H1 (cell line): ENCODE data around the gene PCP4L1. TPM values are rescaled to one million over a fixed set of nuclear protein-coding genes. Genes with fewer than 3 reads are reported as not detected.

Experiments used
- CTCF ChIA-PET: fragments of 300-600 bp; sonication (Branson Sonifier 250); formaldehyde crosslinking; loops from one replicate; lab custom pipeline; 2021; ENCODE audit not compliant: partially characterized antibody; lab: Charles Lee
- POLR2A ChIA-PET: fragments of 300-600 bp; sonication (Branson Sonifier 250); formaldehyde crosslinking; loops from one replicate; lab custom pipeline; 2021; ENCODE audit warnings: inconsistent platforms; ENCODE audit not compliant: partially characterized antibody; lab: Charles Lee
- DNase-seq, 2 experiments: peaks; one replicate each; pipeline versions ENCODE4 v3.0.0 to v3.0.0-alpha.2; 2010 to 2022; ENCODE audit warnings: low spot score in 2 of 2, low read depth in 1 of 2, mixed read lengths in 1 of 2
- FAIRE-seq: peaks from 2 replicates; lab custom pipeline; 2011; peaks lifted over from hg19 to GRCh38; lab: Jason Lieb, UNC
- H2AFZ ChIP-seq: 2 replicates; pipeline ENCODE4 v1.8.1; 2012; ENCODE audit warnings: low read length, inconsistent platforms
- H2AK5ac ChIP-seq: 2 replicates; pipeline ENCODE4 v1.6.1; 2013; ENCODE audit warnings: low read depth, low read length
- H2BK120ac ChIP-seq: replicated peaks from 2 replicates; pipeline ENCODE3; 2013; ENCODE audit warnings: low read depth, low read length, inconsistent platforms
- H2BK12ac ChIP-seq: 2 replicates; pipeline ENCODE4 v1.6.1; 2013; ENCODE audit warnings: low read depth, low read length
- H2BK15ac ChIP-seq: 2 replicates; pipeline ENCODE4 v1.6.1; 2013; ENCODE audit warnings: low read length
- H2BK20ac ChIP-seq: 2 replicates; pipeline ENCODE4 v1.6.1; 2013; ENCODE audit warnings: low read length
- H2BK5ac ChIP-seq: 2 replicates; pipeline ENCODE4 v1.6.1; 2013; ENCODE audit warnings: low read depth, low read length
- H3K14ac ChIP-seq: 2 replicates; pipeline ENCODE4 v1.6.1; 2013; ENCODE audit warnings: inconsistent platforms; ENCODE audit not compliant: insufficient read length
- H3K18ac ChIP-seq: 2 replicates; pipeline ENCODE4 v1.6.1; 2013; ENCODE audit warnings: low read length; ENCODE audit errors: extremely low read depth
- H3K23ac ChIP-seq: 2 replicates; pipeline ENCODE4 v1.6.1; 2013; ENCODE audit warnings: inconsistent platforms; ENCODE audit not compliant: insufficient read length
- H3K23me2 ChIP-seq: 2 replicates; pipeline ENCODE4 v1.6.1; 2013; ENCODE audit warnings: low read depth, low read length
- H3K27ac ChIP-seq: 2 replicates; pipeline ENCODE4 v1.6.1; 2011; ENCODE audit warnings: low read depth, low read length, inconsistent platforms
- H3K27me3 ChIP-seq, 4 experiments: replicated peaks in 1 of 4; 1 replicate in 1 of 4; 2 replicates in 3 of 4; pipeline versions ENCODE4 v1.6.1 to v1.8.1; 2011 to 2013; ENCODE audit warnings: low read length in 3 of 4, mild to moderate bottlenecking in 3 of 4, inconsistent platforms in 2 of 4, mixed read lengths in 2 of 4, moderate library complexity in 1 of 4; ENCODE audit not compliant: control insufficient read depth in 3 of 4, insufficient read depth in 3 of 4; ENCODE audit errors: extremely low read depth in 1 of 4
- H3K36me3 ChIP-seq, 4 experiments: 2 replicates each; pipeline versions ENCODE4 v1.6.1 to v1.8.1; 2011 to 2013; ENCODE audit warnings: mild to moderate bottlenecking in 4 of 4, low read length in 3 of 4, moderate library complexity in 2 of 4, control low read depth in 1 of 4, inconsistent platforms in 1 of 4; ENCODE audit not compliant: insufficient read depth in 4 of 4, control insufficient read depth in 2 of 4
- H3K4ac ChIP-seq: replicated peaks from 2 replicates; pipeline ENCODE3; 2013; ENCODE audit warnings: low read length, low read depth, mixed read lengths, inconsistent platforms; ENCODE audit not compliant: insufficient read length
- H3K4me1 ChIP-seq, 4 experiments: replicated peaks in 1 of 4; 1 replicate in 1 of 4; 2 replicates in 3 of 4; pipeline versions ENCODE4 v1.6.1 to v1.8.1; 2011 to 2013; ENCODE audit warnings: low read length in 3 of 4, inconsistent platforms in 2 of 4, mixed read lengths in 1 of 4; ENCODE audit not compliant: insufficient read depth in 4 of 4, control insufficient read depth in 3 of 4
- H3K4me2 ChIP-seq, 2 experiments: 2 replicates each; pipeline versions ENCODE4 v1.6.1 to v1.8.1; 2011 to 2013; ENCODE audit warnings: low read depth in 2 of 2, low read length in 2 of 2, control low read depth in 1 of 2, inconsistent platforms in 1 of 2, mild to moderate bottlenecking in 1 of 2; ENCODE audit not compliant: insufficient read depth in 1 of 2
- H3K4me3 ChIP-seq, 4 experiments: fragments of 200-600, 300-600 bp in 1 of 4; sonication (generic), shearing (Covaris generic), sonication (Bioruptor Twin) in 1 of 4; 2 replicates each; pipeline versions ENCODE4 v1.5.1 to v1.8.1; 2011 to 2016; ENCODE audit warnings: low read length in 4 of 4, low read depth in 3 of 4, control low read depth in 2 of 4, inconsistent platforms in 2 of 4, mild to moderate bottlenecking in 2 of 4, mixed read lengths in 1 of 4, moderate library complexity in 1 of 4; ENCODE audit not compliant: insufficient read depth in 2 of 4; ENCODE audit errors: extremely low read depth in 1 of 4
- H3K56ac ChIP-seq: replicated peaks from 2 replicates; pipeline ENCODE3; 2013; ENCODE audit warnings: low read depth, mild to moderate bottlenecking, mixed read lengths, low read length, inconsistent platforms; ENCODE audit not compliant: insufficient read length
- H3K79me1 ChIP-seq: 2 replicates; pipeline ENCODE4 v1.6.1; 2013; ENCODE audit warnings: low read depth, low read length, control low read depth
- H3K79me2 ChIP-seq, 2 experiments: 2 replicates each; pipeline versions ENCODE4 v1.6.1 to v1.8.1; 2012 to 2013; ENCODE audit warnings: low read length in 2 of 2, mild to moderate bottlenecking in 2 of 2, inconsistent platforms in 1 of 2; ENCODE audit not compliant: insufficient read depth in 2 of 2, control insufficient read depth in 1 of 2
- H3K9ac ChIP-seq, 4 experiments: replicated peaks in 1 of 4; 1 replicate in 1 of 4; 2 replicates in 3 of 4; pipeline versions ENCODE4 v1.6.1 to v1.8.1; 2011 to 2013; ENCODE audit warnings: low read depth in 3 of 4, low read length in 3 of 4, control low read depth in 2 of 4, mild to moderate bottlenecking in 2 of 4, moderate library complexity in 2 of 4, inconsistent platforms in 1 of 4; ENCODE audit errors: extremely low read depth in 1 of 4
- H3K9me3 ChIP-seq, 2 experiments: 2 replicates each; pipeline versions ENCODE4 v1.6.1 to v1.8.1; 2012 to 2013; ENCODE audit warnings: mild to moderate bottlenecking in 2 of 2, moderate library complexity in 2 of 2, control low read depth in 1 of 2, inconsistent platforms in 1 of 2, low read depth in 1 of 2, low read length in 1 of 2, mixed read lengths in 1 of 2; ENCODE audit not compliant: insufficient read depth in 2 of 2
- H4K20me1 ChIP-seq, 2 experiments: replicated peaks in 1 of 2; 2 replicates each; pipeline versions ENCODE3 to v1.8.1; 2011 to 2013; ENCODE audit warnings: inconsistent platforms in 2 of 2, low read length in 2 of 2, mild to moderate bottlenecking in 1 of 2; ENCODE audit not compliant: insufficient read depth in 2 of 2, control insufficient read depth in 1 of 2
- H4K5ac ChIP-seq: 2 replicates; pipeline ENCODE4 v1.6.1; 2013; ENCODE audit warnings: low read length, low read depth, mixed read lengths, inconsistent platforms; ENCODE audit not compliant: insufficient read length
- H4K8ac ChIP-seq: 2 replicates; pipeline ENCODE4 v1.8.0; 2013; ENCODE audit warnings: mild to moderate bottlenecking, moderate library complexity, low read length, inconsistent platforms; ENCODE audit not compliant: insufficient read depth; ENCODE audit errors: extremely low read depth
- H4K91ac ChIP-seq: replicated peaks from 2 replicates; pipeline ENCODE3; 2013; ENCODE audit warnings: low read length, mixed read lengths, inconsistent platforms; ENCODE audit not compliant: insufficient read length
- ASH2L ChIP-seq: fragments of 200-600, 300-600 bp; sonication (generic); IDR thresholded peaks from one replicate; pipeline ENCODE4 v1.7.1; 2017; ENCODE audit warnings: low read length
- EGR1 ChIP-seq: IDR thresholded peaks from 2 replicates; pipeline ENCODE4 v1.6.1; 2011; ENCODE audit warnings: low read depth, low read length, borderline replicate concordance
- JUND ChIP-seq: IDR thresholded peaks from 2 replicates; pipeline ENCODE4 v1.6.1; 2011; ENCODE audit warnings: mild to moderate bottlenecking, improper control_type of control experiment, low read length
- KDM1A ChIP-seq: fragments of 200-600, 300-600 bp; sonication (generic); IDR thresholded peaks from 2 replicates; pipeline ENCODE4 v1.7.1; 2016; ENCODE audit warnings: mild to moderate bottlenecking, low read length, borderline replicate concordance
- KDM4A ChIP-seq: IDR thresholded peaks from one replicate; pipeline ENCODE4 v1.7.1; 2012; ENCODE audit warnings: low read depth, mild to moderate bottlenecking, moderate library complexity, low read length, inconsistent platforms; ENCODE audit not compliant: severe bottlenecking
- RAD21 ChIP-seq, 2 experiments: IDR thresholded peaks in 1 of 2; conservative IDR thresholded peaks in 1 of 2; 2 replicates each; pipeline ENCODE4 v1.6.1; 2011; ENCODE audit warnings: low read depth in 2 of 2, low read length in 2 of 2, improper control_type of control experiment in 1 of 2, inconsistent platforms in 1 of 2, mild to moderate bottlenecking in 1 of 2, moderate library complexity in 1 of 2
- RBBP5 ChIP-seq: IDR thresholded peaks from 2 replicates; pipeline ENCODE4 v1.7.1; 2012; ENCODE audit warnings: low read depth, mild to moderate bottlenecking, inconsistent platforms, low read length, moderate library complexity, borderline replicate concordance
- RFX5 ChIP-seq: IDR thresholded peaks from 2 replicates; pipeline ENCODE4 v1.6.1; 2011; ENCODE audit warnings: low read depth, low read length, improper control_type of control experiment, borderline replicate concordance
- SP1 ChIP-seq: IDR thresholded peaks from 2 replicates; pipeline ENCODE4 v1.6.1; 2011; ENCODE audit warnings: low read depth, low read length
- TEAD4 ChIP-seq: IDR thresholded peaks from 2 replicates; pipeline ENCODE4 v1.6.1; 2012; ENCODE audit warnings: low read depth, low read length, inconsistent platforms, mixed read lengths
- WGBS, 2 experiments: shearing (Covaris generic) in 1 of 2; methylation state at CpG; one replicate each; pipeline versions ENCODE4 v1.1.6 to v1.1.7; 2013 to 2015; ENCODE audit warnings: low lambda C conversion rate in 2 of 2, mixed read lengths in 2 of 2, inconsistent platforms in 1 of 2, low coverage in 1 of 2, missing lambda C conversion rate in 1 of 2; ENCODE audit not compliant: insufficient replicate concordance in 2 of 2, insufficient coverage in 1 of 2, insufficient read length in 1 of 2; ENCODE audit errors: extremely low coverage in 1 of 2, missing lambda C conversion rate in 1 of 2; 5-methylcytosine and 5-hydroxymethylcytosine counted together
- polyA plus RNA-seq, 7 experiments: library from polyadenylated mRNA; depleted of rRNA in 3 of 7; stranded (reverse) in 5 of 7; unstranded in 2 of 7; fragments of >200 nt in 5 of 7; fragments of 200-250 nt in 2 of 7; gene quantifications; 1 replicate in 5 of 7; 2 replicates in 1 of 7; 4 replicates in 1 of 7; pipeline versions ENCODE4 v1.2.1 to v1.2.3, GENCODE V29; 2011 to 2013; ENCODE audit warnings: missing spikeins in 2 of 7, mixed read lengths in 2 of 7
- total RNA-seq: library from RNA; stranded (reverse); fragmentation: NEBNext Ultra II Directional; extraction: Animal tissue kit (Norgen Biotek cat#: 25700); gene quantifications from 2 replicates; pipeline ENCODE4 v1.2.1, GENCODE V29; 2021
- TF ChIP-seq, protein P1 (sequence below): IDR thresholded peaks from 2 replicates; pipeline ENCODE4 v1.6.1; 2012; ENCODE audit warnings: inconsistent platforms
- TF ChIP-seq, protein P2 (sequence below): IDR thresholded peaks from 2 replicates; pipeline ENCODE4 v1.6.1; 2012; ENCODE audit warnings: low read length, inconsistent platforms

The PCP4L1 gene
- total and polyA plus RNA-seq, 2 of the 8 experiments (the other 6 are each of a cell fraction or from before 2014, with no cell fraction given): 0.41 to 1.0 TPM

DNA sequence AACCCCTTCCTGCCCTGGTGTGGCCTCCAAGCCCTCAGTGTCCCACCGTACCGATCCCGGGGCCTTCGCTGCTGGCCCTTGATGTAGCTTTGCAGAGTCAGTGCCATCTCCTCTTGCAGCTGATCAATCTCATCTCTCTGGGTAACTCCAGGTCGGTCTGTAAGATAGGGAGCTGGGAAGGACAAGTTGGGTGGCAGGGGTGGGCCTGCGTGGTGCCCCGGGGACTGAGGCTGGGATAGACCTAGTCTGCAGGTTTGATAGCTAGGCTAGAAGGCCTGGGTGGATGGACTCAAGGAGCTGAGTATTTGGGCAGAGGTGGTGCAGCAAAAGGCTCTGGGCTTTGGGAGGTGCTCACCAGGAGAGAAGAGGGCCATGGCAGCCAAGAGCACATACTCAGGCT is 27.8 kb upstream of the PCP4L1 start:
- WGBS, 2 experiments: 89% methylated on average over 7 of the region's 7 CpGs; no CpG with 5 or more reads in 1 of the 2 experiments
- no peak overlapping the region for H2BK12ac ChIP-seq
- no peak overlapping the region for H3K4me3 ChIP-seq
- FAIRE-seq (no peak), DNase-seq (no peak)
- no peak overlapping the region; the same call in 1 of the 2 replicates for H4K8ac ChIP-seq
- no peaks in the 10 kb centered on the region for H3K9me3 ChIP-seq
- H4K20me1 ChIP-seq: no peaks in the 10 kb centered on the region
- peaks cover 0 to 10% (median 8%) of the 10 kb centered on the region in 4 experiments; a peak in 5 of 8 replicates for H3K36me3 ChIP-seq
- ChIA-PET POLR2A (interaction anchor here (0.7 to 2.8 kb wide), 6 partner anchors 37 to 83 kb away, joined by 3 to 7 read pairs (median 3); partner anchors contain the start of gene SDHC), CTCF (interaction anchor here (0.6 to 23.7 kb wide), 25 partner anchors 8 to 1802 kb away, joined by 3 to 427 read pairs (median 9); partner anchors contain the start of genes ADAMTS4, CFAP126, FCER1G and NDUFS2)
- H3K18ac ChIP-seq: no peak overlapping the region
- H3K79me2 ChIP-seq: no peaks in the 10 kb centered on the region
- H3K4me2 ChIP-seq: no peak overlapping the region
- no peak overlapping the region for H2AK5ac ChIP-seq
- H3K23me2 ChIP-seq: peaks cover 6% of the 10 kb centered on the region; the same call in 1 of the 2 replicates
- H2BK5ac ChIP-seq: no peak overlapping the region
- no peak overlapping the region for H2AFZ ChIP-seq
- no peaks in the 10 kb centered on the region for H3K27me3 ChIP-seq
- no peak overlapping the region for H2BK15ac ChIP-seq
- no peak overlapping the region for H3K23ac ChIP-seq
- H3K4ac ChIP-seq: no peak overlapping the region
- no peak overlapping the region for H2BK20ac ChIP-seq
- no peaks in the 10 kb centered on the region for H3K79me1 ChIP-seq
- H3K14ac ChIP-seq: no peak overlapping the region
- no peak overlapping the region for H3K56ac ChIP-seq
- peaks cover 2 to 6% (median 4%) of the 10 kb centered on the region in 4 experiments for H3K4me1 ChIP-seq
- no peak overlapping the region for H4K5ac ChIP-seq
- H2BK120ac ChIP-seq: no peak overlapping the region
- no peak overlapping the region for H3K9ac ChIP-seq
- no peak overlapping the region for H4K91ac ChIP-seq
- H3K27ac ChIP-seq: no peak overlapping the region
- TF ChIP-seq RFX5 (no peak), ASH2L (no peak), KDM1A (no peak), TEAD4 (no peak), RBBP5 (no peak), SP1 (no peak), KDM4A (no peak), RAD21 (IDR thresholded peaks at IDR 0.05 in 1 of 2, conservative IDR thresholded peaks at IDR 0.05 in 1 of 2; ENCODE audit: low read depth in 2 of 2, low read length in 2 of 2) (no peak), JUND (no peak), EGR1 (no peak)
- TF ChIP-seq, protein P1, sequence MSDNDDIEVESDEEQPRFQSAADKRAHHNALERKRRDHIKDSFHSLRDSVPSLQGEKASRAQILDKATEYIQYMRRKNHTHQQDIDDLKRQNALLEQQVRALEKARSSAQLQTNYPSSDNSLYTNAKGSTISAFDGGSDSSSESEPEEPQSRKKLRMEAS: no peak
- TF ChIP-seq, protein P2, sequence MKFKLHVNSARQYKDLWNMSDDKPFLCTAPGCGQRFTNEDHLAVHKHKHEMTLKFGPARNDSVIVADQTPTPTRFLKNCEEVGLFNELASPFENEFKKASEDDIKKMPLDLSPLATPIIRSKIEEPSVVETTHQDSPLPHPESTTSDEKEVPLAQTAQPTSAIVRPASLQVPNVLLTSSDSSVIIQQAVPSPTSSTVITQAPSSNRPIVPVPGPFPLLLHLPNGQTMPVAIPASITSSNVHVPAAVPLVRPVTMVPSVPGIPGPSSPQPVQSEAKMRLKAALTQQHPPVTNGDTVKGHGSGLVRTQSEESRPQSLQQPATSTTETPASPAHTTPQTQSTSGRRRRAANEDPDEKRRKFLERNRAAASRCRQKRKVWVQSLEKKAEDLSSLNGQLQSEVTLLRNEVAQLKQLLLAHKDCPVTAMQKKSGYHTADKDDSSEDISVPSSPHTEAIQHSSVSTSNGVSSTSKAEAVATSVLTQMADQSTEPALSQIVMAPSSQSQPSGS: no peak
